NCI-H748 treated with DMSO at 0.1 percent for 48 hours (cell line): ENCODE results near the gene STK25.
"Not testable (repeated sequence)": the region's sequence is repeated elsewhere in the genome, so short reads cannot be mapped to it uniquely, and the experiment has no call there.

Source experiments
- DNase-seq: peaks from one replicate; lab custom pipeline; 2025; lab: John Stamatoyannopoulos, UW

STK25 gene

GRCh38 chr2:241463276-241464135, 44.9 kb downstream of the STK25 start:
- no peak for DNase-seq

GRCh38 chr2:241461693-241462677, 46.4 kb downstream of the STK25 start:
- DNase-seq = no peak

GRCh38 chr2:241460631-241461030, 47.8 kb downstream of the STK25 start:
- DNase-seq = no peak

- no peak for DNase-seq
Measured at GRCh38 chr2:241459520-241459919, 48.9 kb downstream of the STK25 start.

GRCh38 chr2:241458687-241459086, 49.7 kb downstream of the STK25 start:
- DNase-seq = no peak

GRCh38 chr2:241456546-241456945, 51.8 kb downstream of the STK25 start:
- DNase-seq = no peak

- DNase-seq = no peak
Measured at GRCh38 chr2:241454837-241455485, 53.4 kb downstream of the STK25 start.

GRCh38 chr2:241453919-241454318, 54.5 kb downstream of the STK25 start:
- DNase-seq = not testable (repeated sequence)

GRCh38 chr2:241451840-241452506, 56.4 kb downstream of the STK25 start:
- DNase-seq = no peak

- DNase-seq = not testable (repeated sequence)
Measured at GRCh38 chr2:241450092-241450491, 58.3 kb downstream of the STK25 start.

GRCh38 chr2:241445426-241445825, 63.0 kb downstream of the STK25 start:
- no peak for DNase-seq

GRCh38 chr2:241443486-241444223, 64.7 kb downstream of the STK25 start:
- DNase-seq = no peak
